LNCaP clone FGC (cell line): ENCODE data around the gene GPR82.

ENCODE experiments used
- DNase-seq: peaks from one replicate; pipeline ENCODE4 v3.0.0-alpha.2; 2011; ENCODE audit warnings: low read depth
- H3K4me3 ChIP-seq: 2 replicates; pipeline ENCODE4 v1.5.1; 2011; ENCODE audit warnings: mild to moderate bottlenecking, low read depth, low read length, control low read depth
- TF ChIP-seq, protein P1 (sequence below): IDR thresholded peaks from 2 replicates; pipeline ENCODE4 v1.5.1; 2012; ENCODE audit warnings: mild to moderate bottlenecking; ENCODE audit not compliant: control insufficient read depth, insufficient read depth; ENCODE audit errors: extremely low read depth

Gene GPR82

DNA sequence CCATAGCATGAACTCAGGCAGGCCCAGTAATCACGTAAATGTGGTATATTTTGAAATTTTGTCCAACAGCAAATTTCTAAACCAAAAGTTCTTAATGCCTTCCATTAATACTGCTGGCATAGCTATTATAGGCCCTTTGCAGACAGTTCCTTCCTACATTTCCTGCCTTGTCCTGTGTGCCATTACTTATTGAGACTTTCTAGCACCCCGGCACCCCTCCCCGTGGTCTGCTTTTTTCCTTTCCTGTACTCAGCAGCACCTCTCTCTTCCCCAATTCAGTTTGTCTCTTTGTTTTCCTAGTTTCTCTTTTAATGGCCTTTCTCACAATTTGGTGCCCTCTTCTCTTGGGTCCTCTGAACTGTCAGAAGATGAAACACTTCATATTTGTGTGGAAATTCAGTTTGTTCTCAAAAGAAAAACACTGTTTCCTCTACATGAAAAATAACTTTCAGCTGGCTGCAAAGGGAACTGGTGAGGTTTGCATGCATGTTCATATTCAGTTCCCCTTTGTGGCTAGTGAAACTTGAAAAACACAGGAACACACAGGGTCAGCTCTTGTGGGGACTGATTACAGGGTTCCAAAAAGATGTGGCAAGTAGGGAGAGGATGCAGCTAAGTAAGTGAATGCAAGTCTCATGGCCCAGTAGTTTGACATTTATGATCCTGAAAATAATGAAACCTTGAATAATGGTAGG lies 18.2 kb upstream of the GPR82 start:
- no peak overlapping the region for H3K4me3 ChIP-seq
- TF ChIP-seq, protein P1, sequence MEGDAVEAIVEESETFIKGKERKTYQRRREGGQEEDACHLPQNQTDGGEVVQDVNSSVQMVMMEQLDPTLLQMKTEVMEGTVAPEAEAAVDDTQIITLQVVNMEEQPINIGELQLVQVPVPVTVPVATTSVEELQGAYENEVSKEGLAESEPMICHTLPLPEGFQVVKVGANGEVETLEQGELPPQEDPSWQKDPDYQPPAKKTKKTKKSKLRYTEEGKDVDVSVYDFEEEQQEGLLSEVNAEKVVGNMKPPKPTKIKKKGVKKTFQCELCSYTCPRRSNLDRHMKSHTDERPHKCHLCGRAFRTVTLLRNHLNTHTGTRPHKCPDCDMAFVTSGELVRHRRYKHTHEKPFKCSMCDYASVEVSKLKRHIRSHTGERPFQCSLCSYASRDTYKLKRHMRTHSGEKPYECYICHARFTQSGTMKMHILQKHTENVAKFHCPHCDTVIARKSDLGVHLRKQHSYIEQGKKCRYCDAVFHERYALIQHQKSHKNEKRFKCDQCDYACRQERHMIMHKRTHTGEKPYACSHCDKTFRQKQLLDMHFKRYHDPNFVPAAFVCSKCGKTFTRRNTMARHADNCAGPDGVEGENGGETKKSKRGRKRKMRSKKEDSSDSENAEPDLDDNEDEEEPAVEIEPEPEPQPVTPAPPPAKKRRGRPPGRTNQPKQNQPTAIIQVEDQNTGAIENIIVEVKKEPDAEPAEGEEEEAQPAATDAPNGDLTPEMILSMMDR: no peak
- DNase-seq: no peak

DNA sequence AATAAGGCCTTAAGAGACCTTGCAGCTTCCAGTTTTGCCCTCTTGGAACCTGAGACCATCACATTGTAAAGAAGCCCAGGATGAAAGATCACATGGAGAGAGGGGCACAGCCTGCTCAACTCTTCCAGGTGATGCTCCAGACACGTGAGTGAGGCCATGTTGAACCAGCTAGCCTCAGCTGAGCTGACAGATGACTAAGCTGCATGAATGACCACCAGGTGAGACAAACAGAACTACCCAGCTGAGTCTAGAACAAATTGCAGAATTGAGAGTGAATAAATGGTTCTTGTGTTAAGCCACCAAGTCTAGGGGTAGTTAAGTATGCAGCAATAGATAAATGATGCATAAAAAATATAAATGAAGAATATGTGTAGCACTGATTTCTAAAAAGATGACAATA lies 16.8 kb upstream of the GPR82 start:
- TF ChIP-seq, protein P1: no peak
- DNase-seq: no peak
- no peak overlapping the region for H3K4me3 ChIP-seq

DNA sequence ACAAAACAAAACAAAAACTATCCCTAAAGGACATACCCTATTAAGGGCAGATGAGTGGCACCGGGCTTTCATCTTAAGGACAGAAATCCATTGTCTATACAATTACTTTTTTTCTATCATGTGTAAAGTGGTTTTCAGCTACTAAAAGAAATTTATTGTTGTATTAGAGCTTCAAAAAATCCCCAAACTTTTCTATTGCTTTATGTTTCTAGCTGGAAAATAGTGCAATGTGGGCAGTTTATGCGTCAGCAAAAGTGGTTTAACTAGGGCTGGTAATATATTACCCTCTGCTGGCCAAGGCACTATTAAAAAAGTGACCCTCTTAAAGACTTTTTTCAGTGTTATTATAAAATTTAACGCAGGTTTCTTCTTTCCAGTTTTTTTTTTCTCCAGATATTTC lies 15.5 kb upstream of the GPR82 start:
- DNase-seq: no peak
- no peak overlapping the region for H3K4me3 ChIP-seq
- TF ChIP-seq, protein P1: no peak

DNA sequence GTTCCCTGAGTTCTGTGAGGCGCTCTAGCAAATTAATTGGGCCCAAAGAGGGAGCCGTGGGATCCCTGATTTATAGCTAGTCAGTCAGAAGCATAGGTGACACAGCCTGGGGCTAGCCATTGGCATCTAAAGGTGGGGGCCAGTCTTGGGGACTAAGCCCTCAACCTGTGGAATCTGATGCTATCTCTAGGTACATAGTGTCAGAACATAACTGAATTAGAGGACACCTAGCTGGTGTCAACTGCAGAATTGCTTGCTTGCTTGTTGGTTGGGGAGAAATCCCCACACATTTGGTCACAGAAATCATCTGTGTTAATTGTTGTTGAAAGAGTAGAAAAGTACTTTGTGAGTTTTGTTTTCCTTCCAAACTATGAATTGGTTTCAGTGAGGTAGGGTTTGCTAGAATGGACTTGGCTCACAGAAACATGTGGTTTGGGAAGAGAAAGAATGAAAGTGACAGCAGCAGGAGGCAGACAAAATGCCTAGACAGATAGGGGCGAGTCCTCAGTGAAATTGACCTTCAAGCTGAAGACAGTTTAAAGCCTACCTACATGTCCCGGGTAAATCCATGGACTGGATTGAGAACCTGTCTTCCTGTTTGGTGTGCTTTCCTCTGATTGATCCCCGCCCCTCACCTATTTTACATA lies 12.8 kb upstream of the GPR82 start:
- TF ChIP-seq, protein P1: no peak
- no peak for DNase-seq
- no peak overlapping the region for H3K4me3 ChIP-seq

DNA sequence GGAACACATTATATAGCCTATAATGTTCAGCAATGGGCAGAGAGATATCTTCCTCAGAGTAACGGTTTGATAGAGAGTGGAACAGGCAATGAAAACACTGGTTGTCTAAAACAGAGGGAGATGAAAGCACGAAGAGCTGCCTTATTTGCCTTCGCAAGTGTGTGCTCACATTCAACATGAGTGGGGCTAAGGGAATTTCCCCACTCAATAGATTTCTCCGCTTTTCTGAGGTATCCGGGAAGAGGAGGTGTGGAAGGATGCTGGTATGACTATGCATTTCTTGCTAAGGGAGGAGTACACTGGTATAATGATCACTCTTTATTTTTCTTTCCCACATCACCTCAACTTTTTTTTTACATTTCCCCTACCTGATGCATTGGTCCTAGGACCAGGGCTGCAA lies 7.8 kb upstream of the GPR82 start:
- no peak for DNase-seq
- no peak overlapping the region for H3K4me3 ChIP-seq
- TF ChIP-seq, protein P1: no peak

DNA sequence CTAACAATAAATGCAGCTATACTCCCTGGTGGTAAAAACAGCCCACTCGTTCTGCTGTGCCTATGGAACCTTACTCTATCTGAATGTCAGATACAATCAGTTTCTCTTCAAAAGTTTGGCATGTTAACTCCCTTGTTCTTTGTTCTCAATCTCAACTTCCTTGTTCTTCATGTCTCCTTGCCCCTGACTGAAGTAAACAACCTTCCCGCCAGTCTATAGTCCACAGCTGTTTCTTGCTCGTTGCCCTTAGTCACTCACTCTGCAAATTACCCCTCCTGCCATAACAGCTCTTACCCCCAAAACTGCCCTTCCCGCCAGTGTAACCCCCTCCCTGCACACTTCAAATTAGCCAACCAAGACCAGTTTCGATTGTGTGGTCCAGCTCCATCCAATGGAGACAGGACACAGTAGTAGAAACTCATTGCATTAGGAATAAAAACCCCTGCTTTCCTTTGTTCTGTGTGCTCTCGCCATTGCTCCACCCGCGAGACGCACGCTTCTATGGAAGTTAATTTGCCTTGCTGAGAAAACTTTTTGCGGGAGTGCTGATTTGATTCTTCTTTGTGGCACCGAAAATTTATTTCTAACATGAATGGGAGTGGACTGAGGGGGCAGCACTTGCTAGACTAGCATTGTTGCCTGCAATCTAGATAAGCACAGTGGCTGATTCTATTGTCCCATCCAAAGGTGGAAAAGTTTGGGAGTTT lies 7.1 kb upstream of the GPR82 start:
- no peak for DNase-seq
- TF ChIP-seq, protein P1: no peak
- H3K4me3 ChIP-seq: no peak overlapping the region
